ENCODE results near the gene RAB3A.

Gene RAB3A

GRCh38 chr19:18153556-18154134, 50.2 kb downstream of the RAB3A start (continued):
- TF ChIP-seq ZNF26 (tag by site-specific recombination; IDR thresholded peaks at IDR 0.05) (no peak), ELK4 (IDR thresholded peaks at IDR 0.05; ENCODE audit: borderline replicate concordance, low read depth, low read length) (no peak), ZBTB10 (tag by site-specific recombination; IDR thresholded peaks at IDR 0.05) (peak; percentile 93), ZNF214 (tag by site-specific recombination; IDR thresholded peaks at IDR 0.05; ENCODE audit: borderline replicate concordance) (no peak), ZNF670 (tag by site-specific recombination; IDR thresholded peaks at IDR 0.05; ENCODE audit: low read depth) (no peak), HOXA7 (CRISPR knock-in tag; IDR thresholded peaks at IDR 0.05; ENCODE audit: borderline replicate concordance) (no peak), MYNN (tag by site-specific recombination; IDR thresholded peaks at IDR 0.05; ENCODE audit: borderline replicate concordance) (no peak), ZNF561 (tag by site-specific recombination; IDR thresholded peaks at IDR 0.05; ENCODE audit: borderline replicate concordance) (no peak), ZNF530 (tag by site-specific recombination; IDR thresholded peaks at IDR 0.05; ENCODE audit: low read depth) (no peak), ZNF157 (tag by site-specific recombination; IDR thresholded peaks at IDR 0.05) (no peak), ZNF394 (tag by site-specific recombination; IDR thresholded peaks at IDR 0.05; ENCODE audit: borderline replicate concordance) (no peak), ZNF585B (tag by site-specific recombination; IDR thresholded peaks at IDR 0.05) (no peak), GLIS2 (tag by site-specific recombination; IDR thresholded peaks at IDR 0.05) (peak; percentile 51), ZNF398 (tag by site-specific recombination; IDR thresholded peaks at IDR 0.05) (no peak), OSR2 (tag by site-specific recombination; IDR thresholded peaks at IDR 0.05) (no peak), ZNF133 (tag by site-specific recombination; IDR thresholded peaks at IDR 0.05) (no peak), TRIM28 (IDR thresholded peaks at IDR 0.05; ENCODE audit: borderline replicate concordance, low read length) (no peak), ZSCAN5A (tag by site-specific recombination; IDR thresholded peaks at IDR 0.05) (no peak), ZNF768 (tag by site-specific recombination; IDR thresholded peaks at IDR 0.05) (no peak), ZNF654 (tag by site-specific recombination; IDR thresholded peaks at IDR 0.05; ENCODE audit: low read depth) (no peak), ZNF776 (tag by site-specific recombination; IDR thresholded peaks at IDR 0.05; ENCODE audit: borderline replicate concordance) (no peak), ZBTB8A (tag by site-specific recombination; IDR thresholded peaks at IDR 0.05) (peak; percentile 55), SP2 (tag by site-specific recombination; IDR thresholded peaks at IDR 0.05) (no peak; the same call in 1 of the 2 replicates), ZNF510 (tag by site-specific recombination; IDR thresholded peaks at IDR 0.05; ENCODE audit: insufficient replicate concordance) (no peak), ZXDB (tag by site-specific recombination; IDR thresholded peaks at IDR 0.05) (no peak; the same call in 1 of the 2 replicates), ZNF23 (tag by site-specific recombination; IDR thresholded peaks at IDR 0.05; ENCODE audit: borderline replicate concordance) (no peak), ZNF830 (tag by site-specific recombination; IDR thresholded peaks at IDR 0.05; ENCODE audit: low read depth) (no peak), ZNF48 (tag by site-specific recombination; IDR thresholded peaks at IDR 0.05) (no peak), ZNF292 (tag by site-specific recombination; IDR thresholded peaks at IDR 0.05; ENCODE audit: borderline replicate concordance, low read depth) (no peak)
- TF ChIP-seq, protein P1, sequence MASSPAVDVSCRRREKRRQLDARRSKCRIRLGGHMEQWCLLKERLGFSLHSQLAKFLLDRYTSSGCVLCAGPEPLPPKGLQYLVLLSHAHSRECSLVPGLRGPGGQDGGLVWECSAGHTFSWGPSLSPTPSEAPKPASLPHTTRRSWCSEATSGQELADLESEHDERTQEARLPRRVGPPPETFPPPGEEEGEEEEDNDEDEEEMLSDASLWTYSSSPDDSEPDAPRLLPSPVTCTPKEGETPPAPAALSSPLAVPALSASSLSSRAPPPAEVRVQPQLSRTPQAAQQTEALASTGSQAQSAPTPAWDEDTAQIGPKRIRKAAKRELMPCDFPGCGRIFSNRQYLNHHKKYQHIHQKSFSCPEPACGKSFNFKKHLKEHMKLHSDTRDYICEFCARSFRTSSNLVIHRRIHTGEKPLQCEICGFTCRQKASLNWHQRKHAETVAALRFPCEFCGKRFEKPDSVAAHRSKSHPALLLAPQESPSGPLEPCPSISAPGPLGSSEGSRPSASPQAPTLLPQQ (tag by site-specific recombination; IDR thresholded peaks at IDR 0.05), result no peak

Data from HEK293 (cell line).